Heart right ventricle (tissue), 16 donors: ENCODE measurements around the gene MOB3C. TPM values are rescaled to one million over a fixed set of nuclear protein-coding genes. Genes with fewer than 3 reads are reported as not detected.

Source experiments
- ATAC-seq, 8 donors: fragments of 200-7000 bp; cut with Tn5 transposase; one replicate each; pipeline ENCODE4 v1.9.1; 2020; ENCODE audit warnings: mild to moderate bottlenecking in 8 of 8, moderate library complexity in 8 of 8, moderate number of reproducible peaks in 1 of 8
- DNase-seq, 2 donors: peaks; one replicate each; pipeline ENCODE4 v3.0.0-alpha.2; 2020
- H3K27ac ChIP-seq, 10 donors: fragments of 200-600 bp; sonication (generic) in 2 of 10; one replicate each; pipeline versions ENCODE4 v1.5.0 to v1.8.0; 2020 to 2022; ENCODE audit warnings: mild to moderate bottlenecking in 3 of 10
- H3K27me3 ChIP-seq, 7 donors: fragments of 200-600 bp; one replicate each; pipeline ENCODE4 v1.8.0; 2021 to 2022; ENCODE audit warnings: mild to moderate bottlenecking in 2 of 7
- H3K36me3 ChIP-seq, 9 donors: fragments of 200-600 bp; sonication (generic) in 1 of 9; one replicate each; pipeline versions ENCODE4 v1.5.0 to v1.8.0; 2020 to 2022; ENCODE audit warnings: mild to moderate bottlenecking in 2 of 9
- H3K4me1 ChIP-seq, 9 donors: fragments of 200-600 bp; sonication (generic) in 1 of 9; one replicate each; pipeline versions ENCODE4 v1.5.0 to v1.8.0; 2020 to 2022; ENCODE audit warnings: mild to moderate bottlenecking in 4 of 9
- H3K4me3 ChIP-seq, 10 donors: fragments of 200-600 bp; sonication (generic) in 2 of 10; one replicate each; pipeline versions ENCODE4 v1.5.0 to v1.8.0; 2020 to 2022; ENCODE audit warnings: mild to moderate bottlenecking in 7 of 10, moderate library complexity in 2 of 10
- H3K9me3 ChIP-seq, 11 donors: fragments of 200-600 bp in 10 of 11; sonication (generic) in 2 of 11; one replicate each; pipeline versions ENCODE4 v1.5.0 to v1.8.0; 2013 to 2022; ENCODE audit warnings: mild to moderate bottlenecking in 2 of 11, control low read depth in 1 of 11, moderate library complexity in 1 of 11
- CTCF ChIP-seq, 9 donors: fragments of 200-600 bp; sonication (generic) in 2 of 9; IDR thresholded peaks; one replicate each; pipeline versions ENCODE4 v1.5.0 to v1.8.0; 2021 to 2022; ENCODE audit warnings: antibody characterized with exemption in 9 of 9, mild to moderate bottlenecking in 5 of 9, moderate library complexity in 1 of 9
- WGBS, 2 donors: extraction: QIAGEN DNeasy Blood & Tissue Kit; methylation state at CpG; one replicate each; pipeline ENCODE4 v1.1.7; 2013; ENCODE audit warnings: inconsistent platforms in 1 of 2; 5-methylcytosine and 5-hydroxymethylcytosine counted together
- intact Hi-C, 10 donors: fragments of 100-400 bp; cut with DNase I; formaldehyde crosslinking; loops; one replicate each; pipeline versions ENCODE4 v1.11.1 to v1.14.2; 2022
- polyA plus RNA-seq, 2 donors: library from polyadenylated mRNA; stranded (reverse); fragments of 200-250 nt; gene quantifications; one replicate each; pipeline ENCODE4 v1.2.3, GENCODE V29; 2013
- total RNA-seq, 10 donors: library from RNA; stranded (reverse); fragmentation: NEBNext Ultra II Directional in 3 of 10; extraction: Animal tissue kit (Norgen Biotek cat#: 25700) in 3 of 10; gene quantifications; one replicate each; pipeline versions ENCODE4 v1.2.1 to v1.2.4, GENCODE V29; 2021 to 2023
- donor health status: Arrhythmogenic right ventricular cardiomyopathy.
- donor health status: ischemic (EF 13 %, LVEDD 7.1; RV severe dilation, severe dysfunction).
- donor health status: healthy with polysubstance abuse.
- donor health status: DM: no; HTN: yes; CAD: no.
- donor health status: DM: no; HTN: no; CAD: no.
- donor health status: ischemic (EF 25% LVEDD 6.9; RV normal size, moderate dysfunction).
- donor health status: ischemic (EF 25% LVEDD 5.7; RV mildly dilated, moderate dysfunction).
- donor health status: healthy.
- donor health status: DM: yes; HTN: yes; CAD: no.
- donor health status: Ischemic cardiomyopathy.
- donor health status: ischemic (EF 35%, LVEDD 5.7; RV mildly dilated, moderate dysfunction).
- donor health status: nonischemic (EF 11% LVEDD 7.7; RV severe dilation, severe dysfunction).
- donor health status: DM: yes; HTN: yes; CAD: no.
- donor health status: PGD.
- donor health status: ischemic (EF 29% LVEDD 5.4; RV normal size, mild dysfunction).
- donor health status: nonischemic (EF 23%, LVEDD 6.1; RV moderate dilation, normal function).

MOB3C gene
- total and polyA plus RNA-seq, 12 donors, result 7.9 to 16.9 (median 10.8) TPM

DNA sequence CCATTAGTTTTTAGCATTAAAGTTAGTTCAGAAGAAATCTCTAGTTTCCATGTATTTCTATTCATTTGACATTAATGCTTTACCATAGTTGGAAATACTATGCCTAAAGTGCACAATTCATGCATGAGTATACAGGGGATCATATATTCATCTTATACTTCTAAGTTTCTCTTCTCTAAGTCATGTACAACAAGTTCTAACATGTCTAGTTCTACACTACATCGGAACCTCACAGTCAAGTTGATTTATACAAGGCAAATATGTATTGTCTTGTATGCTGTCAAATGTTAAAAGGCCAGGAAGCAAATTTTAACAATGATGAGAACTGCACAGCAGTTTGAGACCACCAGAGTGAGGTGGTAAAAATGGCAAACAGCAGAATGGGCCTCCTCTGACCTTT, 22.9 kb upstream of the MOB3C start:
- intact Hi-C loops, result no loop called here
- Histone ChIP-seq H3K4me1 (peaks cover 0 to 54% (median 17%) of the 10 kb centered on the region in 9 donors), H3K27ac (peak overlapping the region in 1 of 10 donors; percentile 87)

GRCh38 chr1:46638921-46639320, 22.3 kb upstream of the MOB3C start:
- no peak for DNase-seq
- Histone ChIP-seq H3K27me3 (no peaks in the 10 kb centered on the region), H3K36me3 (peaks cover 0 to 91% (median 25%) of the 10 kb centered on the region in 9 donors), H3K4me3 (no peak overlapping the region), H3K4me1 (peaks cover 0 to 54% (median 17%) of the 10 kb centered on the region in 9 donors), H3K9me3 (no peaks in the 10 kb centered on the region), H3K27ac (peak overlapping the region in 4 of 10 donors; percentile 79 to 87 (median 80))
- no peak for TF ChIP-seq CTCF (IDR thresholded peaks at IDR 0.05)
- no peak for ATAC-seq
- intact Hi-C loops, result no loop called here

More for the DNA sequence above, 22.9 kb upstream of the MOB3C start:
- H3K27me3 ChIP-seq, result no peaks in the 10 kb centered on the region
- TF ChIP-seq CTCF (IDR thresholded peaks at IDR 0.05), result no peak
- no peaks in the 10 kb centered on the region for H3K9me3 ChIP-seq
- DNase-seq (no peak), ATAC-seq (no peak)
- H3K4me3 ChIP-seq, result no peak overlapping the region
- 91 to 99% methylated on average over 1 of the region's 1 CpG for WGBS, 2 donors
- H3K36me3 ChIP-seq, result peaks cover 0 to 91% (median 19%) of the 10 kb centered on the region in 9 donors

GRCh38 chr1:46637444-46638083, 21.0 kb upstream of the MOB3C start:
- Histone ChIP-seq H3K4me1 (peaks cover 0 to 40% (median 11%) of the 10 kb centered on the region in 9 donors), H3K4me3 (no peak overlapping the region), H3K9me3 (no peaks in the 10 kb centered on the region), H3K27me3 (no peaks in the 10 kb centered on the region), H3K27ac (peak overlapping the region; percentile 38 to 87 (median 80)), H3K36me3 (peaks cover 0 to 91% (median 30%) of the 10 kb centered on the region in 9 donors)
- no peak for TF ChIP-seq CTCF (IDR thresholded peaks at IDR 0.05)
- DNase-seq (no peak), ATAC-seq (peak; percentile 71 to 90 (median 86))
- intact Hi-C loops, result no loop called here
- WGBS, 2 donors, result 26 to 28% methylated on average over 2 of the region's 2 CpGs

GRCh38 chr1:46635205-46635604, 18.6 kb upstream of the MOB3C start:
- intact Hi-C loops, result no loop called here
- Histone ChIP-seq H3K4me1 (peaks cover 0 to 24% (median 9%) of the 10 kb centered on the region in 9 donors), H3K9me3 (no peaks in the 10 kb centered on the region), H3K36me3 (peaks cover 0 to 89% (median 42%) of the 10 kb centered on the region in 9 donors), H3K27me3 (no peaks in the 10 kb centered on the region), H3K4me3 (no peak overlapping the region), H3K27ac (no peak overlapping the region)
- ATAC-seq (no peak), DNase-seq (no peak)
- WGBS, 2 donors, result 95 to 97% methylated on average over 2 of the region's 2 CpGs
- TF ChIP-seq CTCF (IDR thresholded peaks at IDR 0.05), result no peak
